NCI-H2227 (cell line): Measurements from ENCODE around the gene PRG2.
A peak's percentile ranks its signal among the peaks of the same experiment; 100 is the strongest.
"Not testable (repeated sequence)": the region's sequence is repeated elsewhere in the genome, so short reads cannot be mapped to it uniquely, and the experiment has no call there.

Source experiments
- DNase-seq: peaks from one replicate; lab custom pipeline; 2025; ENCODE audit not compliant: unreplicated experiment; lab: John Stamatoyannopoulos, UW

Gene PRG2

GRCh38 chr11:57348636-57349313, 41.7 kb downstream of the PRG2 start:
- DNase-seq = no peak

- DNase-seq = no peak
Measured at GRCh38 chr11:57348052-57348451, 42.4 kb downstream of the PRG2 start.

GRCh38 chr11:57347336-57347735, 43.1 kb downstream of the PRG2 start:
- DNase-seq = no peak

GRCh38 chr11:57345555-57346211, 44.8 kb downstream of the PRG2 start:
- peak; percentile 86 for DNase-seq

GRCh38 chr11:57344826-57345225, 45.6 kb downstream of the PRG2 start:
- DNase-seq = no peak

- peak; percentile 40 for DNase-seq
Measured at GRCh38 chr11:57343825-57344224, 46.6 kb downstream of the PRG2 start.

GRCh38 chr11:57342702-57343101, 47.7 kb downstream of the PRG2 start:
- no peak for DNase-seq

GRCh38 chr11:57341250-57341808, 49.1 kb downstream of the PRG2 start:
- no peak for DNase-seq

- DNase-seq = peak; percentile 70
Measured at GRCh38 chr11:57340039-57340615, 50.3 kb downstream of the PRG2 start.

GRCh38 chr11:57339328-57339727, 51.1 kb downstream of the PRG2 start:
- no peak for DNase-seq

GRCh38 chr11:57338142-57338541, 52.3 kb downstream of the PRG2 start, which contains the start of gene P2RX3:
P2RX3 (plus strand) TSS chr11:57338352; CDS start chr11:57338551, 199 bp downstream.
- DNase-seq = no peak

- DNase-seq = not testable (repeated sequence)
Measured at GRCh38 chr11:57336856-57337255, 53.6 kb downstream of the PRG2 start.
